ENCODE results near the gene ARHGEF40.

The ARHGEF40 gene

GRCh38 chr14:21095430-21096205, 25.5 kb downstream of the ARHGEF40 start:
- peak overlapping the region; percentile 81 for H3K27ac ChIP-seq
- DNase-seq (ENCODE audit: low read depth, low spot score) = no peak

- DNase-seq (ENCODE audit: low read depth, low spot score) = no peak
- peak overlapping the region; percentile 81 for H3K27ac ChIP-seq
These were observed 26.3 kb downstream of the ARHGEF40 start for GRCh38 chr14:21096438-21096837.

DNA sequence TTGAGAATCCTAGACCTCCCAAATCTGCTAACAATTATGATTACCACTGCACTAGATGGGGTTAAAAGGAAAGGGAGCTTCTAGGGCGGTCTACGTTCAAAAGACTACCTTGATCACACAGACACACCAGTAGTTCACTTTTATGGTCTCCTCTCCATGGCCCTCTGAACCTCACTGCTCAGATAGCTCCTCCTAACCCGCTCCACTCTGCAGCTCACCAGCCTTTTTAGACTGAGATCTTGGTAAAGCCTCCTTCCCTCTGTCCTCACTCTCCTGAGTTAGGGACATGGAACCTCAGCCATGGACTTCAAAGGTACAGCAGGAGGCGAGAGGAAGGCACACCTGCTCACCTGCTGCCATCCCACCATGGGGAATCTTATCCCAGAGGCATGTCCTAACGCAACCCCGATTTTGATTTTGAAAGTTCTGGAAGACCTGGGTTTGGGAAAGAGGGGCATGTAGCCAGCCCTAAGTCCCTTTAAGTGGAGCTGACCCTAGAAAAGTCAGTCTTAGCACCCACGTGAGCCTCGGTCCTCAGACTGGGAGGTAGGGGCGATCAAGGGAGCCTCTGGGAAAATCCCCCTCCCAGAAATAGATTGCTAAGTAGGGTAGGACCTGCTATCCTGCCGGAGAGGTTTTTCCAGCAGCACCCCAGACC, 27.0 kb downstream of the ARHGEF40 start:
- DNase-seq (ENCODE audit: low read depth, low spot score) = no peak
- peak overlapping the region; percentile 81 for H3K27ac ChIP-seq

DNA sequence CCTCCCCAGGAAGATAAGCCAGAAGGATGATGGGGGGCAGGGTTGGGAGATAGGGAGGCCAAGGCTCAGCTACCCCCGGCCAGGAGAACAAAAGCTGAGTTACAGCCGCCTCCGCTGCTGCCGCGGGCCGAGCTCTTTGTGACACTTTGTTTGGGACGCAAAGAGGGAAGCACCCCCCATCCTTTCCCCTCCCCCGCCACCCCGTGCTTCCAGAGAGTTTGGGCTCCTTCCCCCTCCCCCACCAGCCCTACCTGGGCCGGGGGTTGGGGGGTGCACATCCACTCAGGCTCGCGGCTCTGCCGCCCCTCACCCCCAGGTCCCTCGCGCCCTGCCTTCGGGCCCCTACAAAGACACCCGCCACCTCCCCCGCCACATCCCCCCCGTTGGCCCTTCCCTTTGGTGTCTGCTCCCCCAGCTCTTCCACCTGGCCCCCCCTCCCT, 27.6 kb downstream of the ARHGEF40 start:
- H3K27ac ChIP-seq = peak overlapping the region; percentile 81
- no peak for DNase-seq (ENCODE audit: low read depth, low spot score)

DNA sequence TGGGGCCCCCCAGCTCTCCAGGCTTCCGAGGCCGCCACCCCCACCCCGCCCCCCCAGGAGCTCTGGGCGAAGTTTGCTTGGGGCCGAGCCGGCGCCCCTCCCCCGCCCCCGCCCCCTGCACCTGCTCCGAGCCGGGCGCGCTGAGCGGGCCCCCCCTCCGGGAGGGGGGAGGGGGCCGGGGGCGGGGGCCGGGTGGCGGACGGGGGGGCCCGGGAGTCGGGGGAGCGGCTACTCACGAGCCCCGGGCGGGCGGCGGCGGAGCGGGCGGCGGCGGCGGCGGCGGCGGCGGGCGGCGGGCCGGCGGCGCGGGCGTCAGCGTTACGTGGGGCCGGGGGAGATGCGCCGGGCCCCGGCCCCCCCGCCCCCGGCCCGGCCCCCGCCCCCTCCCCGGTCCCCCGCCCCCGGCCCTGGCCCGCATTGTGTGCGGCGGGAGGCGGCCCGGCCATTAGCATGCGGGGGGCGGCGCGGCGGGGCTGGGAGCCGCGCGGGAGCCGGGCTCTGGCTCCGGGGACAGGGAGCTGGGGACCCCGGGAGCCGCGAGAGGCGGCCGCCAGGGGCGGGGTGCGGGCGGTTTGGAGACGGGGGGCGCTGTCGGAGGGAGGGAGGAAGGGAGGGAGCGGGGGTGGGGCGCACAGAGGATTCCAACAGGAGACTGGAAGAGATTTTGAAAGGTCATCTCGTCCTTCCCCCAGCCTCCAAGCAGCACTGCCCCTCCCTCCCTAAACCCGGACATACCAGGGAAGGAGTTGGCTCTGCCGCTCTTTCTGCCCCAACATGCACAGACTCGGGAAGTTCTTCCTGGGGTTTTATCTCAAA, 28.2 kb downstream of the ARHGEF40 start, which contains the start of gene ZNF219:
ZNF219 (minus strand) TSS at position 580 of the 816 bp plus-strand sequence. CDS start 5,064 bp downstream, outside the sequence.
- peak within 1 kb of the TSS; percentile 81 for H3K27ac ChIP-seq
- no peak for DNase-seq (ENCODE audit: low read depth, low spot score)

DNA sequence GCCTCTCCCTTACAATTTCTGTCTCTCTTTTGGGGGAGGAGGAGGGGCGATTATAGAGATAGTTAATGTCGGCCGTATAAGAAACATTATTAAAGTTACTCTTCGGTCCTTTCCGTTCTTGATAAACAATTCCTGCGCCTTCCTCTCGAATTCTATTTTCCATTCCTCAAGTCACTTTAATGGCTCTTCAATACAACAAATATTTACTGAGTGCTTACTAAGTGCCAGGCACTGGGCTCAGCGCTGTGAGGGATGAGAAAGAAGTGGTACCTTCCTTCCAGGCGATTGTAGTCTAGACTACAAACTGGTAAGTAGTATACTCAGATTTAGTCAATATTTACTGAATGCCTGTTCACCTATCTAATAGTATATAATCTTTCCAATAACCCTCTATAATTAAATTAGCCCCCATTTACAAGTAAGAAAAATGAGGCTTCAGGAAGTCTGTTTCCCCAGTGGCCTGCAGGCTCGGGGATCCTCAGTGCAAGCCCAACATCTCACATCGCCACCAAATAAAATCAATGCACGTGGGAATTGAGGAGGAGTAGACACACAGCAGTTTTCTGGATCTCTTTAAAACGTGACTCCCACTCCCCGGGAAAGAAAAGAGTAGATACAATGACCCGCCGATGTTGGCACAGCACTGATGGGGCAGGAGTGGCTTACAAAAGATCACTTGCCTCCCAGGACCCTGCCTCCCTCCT, 28.9 kb downstream of the ARHGEF40 start:
- H3K27ac ChIP-seq = peak overlapping the region; percentile 81

DNA sequence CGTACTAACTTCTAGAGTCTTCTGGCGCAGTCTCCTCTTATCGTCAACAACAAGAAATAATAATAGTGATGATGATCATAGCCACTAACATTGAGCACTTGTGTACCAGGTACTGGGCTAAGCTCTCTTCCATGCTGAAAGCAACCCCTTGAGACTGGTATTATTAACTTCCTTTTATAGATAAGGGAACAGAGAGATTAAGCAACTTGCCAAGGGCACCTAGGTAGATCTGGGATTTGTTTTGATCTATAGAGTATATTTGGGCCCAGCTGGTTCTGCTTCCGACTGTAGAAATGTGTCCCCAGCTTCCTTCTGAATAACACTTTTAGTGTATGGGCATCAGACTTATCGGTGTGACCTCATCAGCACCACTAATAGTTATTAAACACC, 29.5 kb downstream of the ARHGEF40 start:
- H3K27ac ChIP-seq = peak overlapping the region; percentile 81

More for the DNA sequence above, 28.9 kb downstream of the ARHGEF40 start:
- DNase-seq (ENCODE audit: low read depth, low spot score) = no peak

DNA sequence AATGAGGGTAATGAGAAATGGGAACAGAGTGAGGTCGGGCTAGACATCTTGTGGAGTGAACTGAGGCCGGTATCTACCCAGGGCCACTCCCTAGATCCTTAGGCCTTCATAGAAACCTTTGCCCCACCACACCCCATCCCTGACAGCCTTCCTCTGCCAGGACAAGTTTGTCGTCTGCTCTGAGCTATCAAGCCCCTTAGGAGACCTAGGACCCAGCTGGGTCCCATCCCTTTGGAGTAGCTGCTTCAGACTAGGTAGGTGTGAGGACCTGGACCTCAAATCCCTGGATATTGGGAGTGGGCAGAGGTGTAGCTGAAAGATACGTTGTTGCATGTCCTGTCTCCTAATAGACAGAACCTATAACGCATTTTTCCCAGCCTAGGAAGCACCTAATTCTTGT, 30.8 kb downstream of the ARHGEF40 start, which contains the start of gene TMEM253:
TMEM253 (plus strand) TSS at position 136 of the 400 bp plus-strand sequence. CDS start 278 bp downstream, outside the sequence.
- DNase-seq (ENCODE audit: low read depth, low spot score) = no peak
- H3K27ac ChIP-seq = peak within 1 kb of the TSS; percentile 89

More for the DNA sequence above, 29.5 kb downstream of the ARHGEF40 start:
- no peak for DNase-seq (ENCODE audit: low read depth, low spot score)

- no peak for DNase-seq (ENCODE audit: low read depth, low spot score)
These were observed 31.8 kb downstream of the ARHGEF40 start for GRCh38 chr14:21101802-21102413.

GRCh38 chr14:21102521-21103410, 32.7 kb downstream of the ARHGEF40 start:
- DNase-seq (ENCODE audit: low read depth, low spot score) = no peak
- peak overlapping the region; percentile 89 for H3K27ac ChIP-seq

More at GRCh38 chr14:21101802-21102413, 31.8 kb downstream of the ARHGEF40 start:
- H3K27ac ChIP-seq = peak overlapping the region; percentile 89

DNA sequence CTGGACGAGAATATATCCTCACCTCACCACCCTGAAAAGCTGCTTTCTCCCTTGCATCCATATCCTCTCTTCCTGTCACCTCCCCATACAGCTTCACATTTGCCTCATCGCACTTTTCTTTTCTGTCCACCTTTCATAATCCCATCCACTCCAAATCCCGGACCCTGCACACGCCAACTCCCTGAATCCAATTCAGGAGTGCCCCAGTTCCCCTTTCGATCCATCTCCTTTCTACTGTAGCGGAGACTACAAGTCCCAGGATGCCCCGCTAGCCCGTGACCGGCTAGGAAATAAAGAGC, 33.3 kb downstream of the ARHGEF40 start:
- no peak for DNase-seq (ENCODE audit: low read depth, low spot score)
- peak overlapping the region; percentile 89 for H3K27ac ChIP-seq

DNA sequence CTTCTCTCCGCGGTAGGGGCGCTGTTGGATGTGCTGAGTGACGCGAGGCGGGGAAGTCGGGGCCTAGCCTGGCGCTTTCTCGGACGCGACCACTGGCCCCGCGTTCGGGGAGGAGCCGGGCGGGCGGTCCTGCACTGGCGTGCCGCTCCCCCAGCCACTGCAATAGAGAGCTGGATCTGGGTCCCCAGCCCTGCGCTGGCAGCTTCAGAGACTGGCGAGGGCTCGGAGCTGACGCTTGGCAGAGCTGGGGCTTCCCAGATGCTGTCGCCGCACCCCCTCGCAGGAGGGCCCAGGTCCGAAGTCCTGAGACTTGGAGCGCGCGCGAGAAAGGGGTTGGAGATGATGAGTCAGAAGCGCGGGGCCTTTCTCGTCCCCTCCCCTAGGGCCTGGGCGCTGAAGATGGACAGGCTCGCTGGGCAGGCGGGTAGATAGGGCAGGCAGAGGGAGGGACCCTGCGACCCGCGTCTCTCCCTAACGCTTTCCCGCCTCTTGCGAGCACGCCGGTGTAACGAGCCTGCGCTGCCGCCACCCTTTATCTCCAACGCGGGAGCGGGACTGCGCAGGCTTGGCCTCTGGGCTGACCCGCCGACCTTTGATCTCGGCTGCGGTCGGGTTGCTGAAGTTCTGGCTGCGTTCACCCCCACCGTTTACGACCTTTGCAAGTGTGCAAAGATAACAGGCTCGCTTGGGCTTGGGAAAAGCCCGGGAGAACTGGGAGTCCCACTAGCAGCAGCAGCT, 33.8 kb downstream of the ARHGEF40 start:
- DNase-seq (ENCODE audit: low read depth, low spot score) = peak; percentile 73
- peak overlapping the region; percentile 89 for H3K27ac ChIP-seq

DNA sequence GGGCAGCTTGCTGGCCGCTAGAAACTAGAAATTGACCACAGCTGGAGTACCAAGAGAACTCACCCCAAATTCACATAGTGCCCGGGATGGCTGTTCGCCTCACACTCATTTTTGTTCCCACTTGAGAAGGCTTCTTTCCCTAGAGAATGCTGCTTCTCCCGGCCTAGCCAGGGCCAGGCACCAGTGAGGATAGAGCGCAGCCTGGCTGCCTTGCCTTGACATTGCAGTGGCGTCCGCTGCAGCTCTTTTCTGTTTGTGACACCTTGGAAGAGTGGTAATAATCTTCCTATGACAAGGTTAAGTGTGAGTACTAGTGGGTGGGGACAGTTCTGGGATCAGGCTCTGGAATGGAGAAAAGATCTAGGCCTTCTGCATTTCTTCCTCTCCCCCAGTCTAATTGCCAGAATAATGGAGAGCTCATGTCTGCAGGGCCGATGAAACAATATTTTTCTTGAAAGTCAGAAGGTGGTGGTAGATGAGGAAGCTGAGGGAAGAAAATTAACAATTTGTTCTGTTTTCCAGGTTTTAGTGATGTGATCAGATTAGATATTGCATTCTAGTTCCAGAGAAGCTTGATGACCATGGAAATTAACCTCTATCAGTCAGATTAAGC, 34.5 kb downstream of the ARHGEF40 start:
- no peak for DNase-seq (ENCODE audit: low read depth, low spot score)
- H3K27ac ChIP-seq = peak overlapping the region; percentile 89

DNA sequence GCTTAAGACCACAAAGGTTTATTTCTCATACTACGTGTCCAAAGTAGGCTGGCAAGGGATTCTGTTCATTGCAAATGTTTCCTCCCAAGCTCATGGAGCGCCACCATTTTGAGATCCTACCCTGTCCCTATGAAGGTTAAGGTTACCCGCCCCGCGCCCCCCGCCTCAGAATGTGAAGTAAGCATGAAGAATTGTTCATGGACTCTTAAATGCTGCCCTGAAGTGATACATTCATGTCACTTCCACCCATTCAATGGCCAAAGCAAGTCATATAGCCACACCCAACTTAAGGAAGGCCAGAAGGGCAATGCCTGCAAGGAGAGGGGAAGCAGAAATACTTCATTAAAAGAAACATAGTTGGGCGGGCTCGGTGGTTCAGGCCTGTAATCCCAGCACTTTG, 35.0 kb downstream of the ARHGEF40 start:
- peak overlapping the region; percentile 89 for H3K27ac ChIP-seq
- no peak for DNase-seq (ENCODE audit: low read depth, low spot score)

- peak overlapping the region; percentile 54 for H3K27ac ChIP-seq
- DNase-seq (ENCODE audit: low read depth, low spot score) = no peak
These were observed 36.0 kb downstream of the ARHGEF40 start for GRCh38 chr14:21106176-21106497.

DNA sequence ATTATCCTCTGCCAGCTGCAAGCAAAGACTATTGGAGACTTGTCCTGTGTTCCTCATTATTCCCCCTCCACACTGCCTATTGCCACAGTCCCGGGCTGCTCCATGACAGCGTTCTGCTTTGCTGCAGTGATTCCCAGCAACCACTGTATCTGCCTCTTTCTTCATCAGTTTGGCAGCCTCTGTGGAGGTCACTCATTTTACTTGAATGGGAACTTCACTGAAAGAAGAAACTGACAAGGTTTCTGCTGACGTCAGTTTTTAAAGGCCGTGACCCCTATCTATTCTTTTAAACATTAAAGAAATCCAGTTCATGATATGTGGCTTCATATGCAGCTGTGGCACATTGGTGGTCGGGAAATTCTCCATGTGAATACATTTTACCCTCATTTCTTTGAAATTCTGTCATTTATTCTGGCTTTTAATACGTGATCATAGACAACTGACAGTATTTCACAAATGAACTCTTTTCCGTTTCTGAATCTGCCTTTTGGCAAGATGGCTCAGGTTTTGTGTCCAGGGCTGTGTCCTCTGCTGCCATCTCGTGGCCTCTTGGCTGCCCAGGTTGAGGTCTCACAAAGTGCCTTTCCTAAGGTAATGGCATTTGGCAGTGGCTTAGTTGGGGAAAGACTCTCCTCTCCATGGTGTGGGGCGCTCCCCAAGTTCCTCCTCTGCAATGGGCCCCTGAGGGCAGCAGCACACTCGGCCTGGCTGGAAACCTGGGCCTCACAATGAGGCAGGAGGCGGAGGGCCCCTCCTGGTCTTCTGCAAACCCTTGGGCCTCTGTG, 36.6 kb downstream of the ARHGEF40 start:
- peak overlapping the region; percentile 54 for H3K27ac ChIP-seq
- DNase-seq (ENCODE audit: low read depth, low spot score) = no peak

- peak overlapping the region; percentile 54 for H3K27ac ChIP-seq
- no peak for DNase-seq (ENCODE audit: low read depth, low spot score)
These were observed 37.2 kb downstream of the ARHGEF40 start for GRCh38 chr14:21107283-21107800.

Measured in epithelial cell of prostate (primary cell).